ENCODE measurements around the gene ADAM22.

DNA sequence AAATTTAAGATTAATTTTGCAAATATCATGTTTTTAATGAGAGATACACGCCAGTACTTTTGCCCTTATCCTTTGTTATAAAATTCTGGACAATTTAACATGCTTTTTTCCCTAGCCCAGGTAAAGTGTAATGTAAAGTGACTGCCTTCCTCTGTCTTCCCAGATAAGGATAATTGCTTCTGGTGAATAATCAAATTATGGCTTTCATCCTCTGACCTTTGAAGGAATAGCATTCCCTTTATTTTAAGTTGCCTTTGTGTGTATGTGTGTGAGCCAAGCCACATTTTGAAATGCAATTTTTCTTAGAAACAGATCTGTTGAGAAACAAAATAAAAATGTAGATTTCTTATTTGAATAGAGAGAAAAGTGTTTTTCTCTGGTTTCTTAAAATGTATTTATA lies 107.5 kb downstream of the ADAM22 start:
- TF ChIP-seq POLR2A (IDR thresholded peaks at IDR 0.05; ENCODE audit: borderline replicate concordance, extremely low read depth, insufficient read depth, insufficient read length) (no peak), SP1 (IDR thresholded peaks at IDR 0.05; ENCODE audit: low read depth) (no peak), JUND (IDR thresholded peaks at IDR 0.05) (no peak), POLR2AphosphoS5 (IDR thresholded peaks at IDR 0.05; ENCODE audit: low read depth, low read length) (no peak), ZNF274 (IDR thresholded peaks at IDR 0.05; ENCODE audit: low read depth, low read length) (no peak), EZH2 (IDR thresholded peaks at IDR 0.05) (no peak)
- TF ChIP-seq, protein P1, sequence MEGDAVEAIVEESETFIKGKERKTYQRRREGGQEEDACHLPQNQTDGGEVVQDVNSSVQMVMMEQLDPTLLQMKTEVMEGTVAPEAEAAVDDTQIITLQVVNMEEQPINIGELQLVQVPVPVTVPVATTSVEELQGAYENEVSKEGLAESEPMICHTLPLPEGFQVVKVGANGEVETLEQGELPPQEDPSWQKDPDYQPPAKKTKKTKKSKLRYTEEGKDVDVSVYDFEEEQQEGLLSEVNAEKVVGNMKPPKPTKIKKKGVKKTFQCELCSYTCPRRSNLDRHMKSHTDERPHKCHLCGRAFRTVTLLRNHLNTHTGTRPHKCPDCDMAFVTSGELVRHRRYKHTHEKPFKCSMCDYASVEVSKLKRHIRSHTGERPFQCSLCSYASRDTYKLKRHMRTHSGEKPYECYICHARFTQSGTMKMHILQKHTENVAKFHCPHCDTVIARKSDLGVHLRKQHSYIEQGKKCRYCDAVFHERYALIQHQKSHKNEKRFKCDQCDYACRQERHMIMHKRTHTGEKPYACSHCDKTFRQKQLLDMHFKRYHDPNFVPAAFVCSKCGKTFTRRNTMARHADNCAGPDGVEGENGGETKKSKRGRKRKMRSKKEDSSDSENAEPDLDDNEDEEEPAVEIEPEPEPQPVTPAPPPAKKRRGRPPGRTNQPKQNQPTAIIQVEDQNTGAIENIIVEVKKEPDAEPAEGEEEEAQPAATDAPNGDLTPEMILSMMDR (IDR thresholded peaks at IDR 0.05 in 2 of 3, conservative IDR thresholded peaks at IDR 0.05 in 1 of 3; ENCODE audit: borderline replicate concordance in 1 of 3, insufficient read depth in 1 of 3, low read depth in 2 of 3, low read length in 2 of 3), result no peak
- TF ChIP-seq, protein P2, sequence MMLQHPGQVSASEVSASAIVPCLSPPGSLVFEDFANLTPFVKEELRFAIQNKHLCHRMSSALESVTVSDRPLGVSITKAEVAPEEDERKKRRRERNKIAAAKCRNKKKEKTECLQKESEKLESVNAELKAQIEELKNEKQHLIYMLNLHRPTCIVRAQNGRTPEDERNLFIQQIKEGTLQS (IDR thresholded peaks at IDR 0.05), result no peak
